ENCODE results near the gene PTEN.

Gene PTEN

GRCh38 chr10:87850742-87851205 lies 12.7 kb upstream of the PTEN start:
- peak; percentile 48; the same call in 1 of the 2 replicates for TF ChIP-seq CTCF (IDR thresholded peaks at IDR 0.05)

GRCh38 chr10:87852089-87852488 lies 11.3 kb upstream of the PTEN start:
- no peak for TF ChIP-seq CTCF (IDR thresholded peaks at IDR 0.05)

- peak; percentile 52 for TF ChIP-seq CTCF (IDR thresholded peaks at IDR 0.05)
These were observed 3.1 kb upstream of the PTEN start for GRCh38 chr10:87860156-87860795.

- TF ChIP-seq CTCF (IDR thresholded peaks at IDR 0.05): no peak
These were observed 2.5 kb upstream of the PTEN start for GRCh38 chr10:87860816-87861403.

- no peak for TF ChIP-seq CTCF (IDR thresholded peaks at IDR 0.05)
These were observed 1.9 kb upstream of the PTEN start for GRCh38 chr10:87861566-87861952.

GRCh38 chr10:87861953-87862678 lies 1.3 kb upstream of the PTEN start:
- TF ChIP-seq CTCF (IDR thresholded peaks at IDR 0.05): no peak

GRCh38 chr10:87862679-87863052 lies 759 bp upstream of the PTEN start:
- no peak for TF ChIP-seq CTCF (IDR thresholded peaks at IDR 0.05)

Measured in LNCAP (cell line).